IMR-90 (cell line): Measurements from ENCODE around the gene PPP6R1. TPM values are rescaled to one million over a fixed set of nuclear protein-coding genes. Genes with fewer than 3 reads are reported as not detected.

Source experiments
- ATAC-seq: fragments of 200-7000 bp; cut with Tn5 transposase; 2 replicates; pipeline ENCODE4 v1.9.1; 2020; ENCODE audit warnings: low read depth, mild to moderate bottlenecking, moderate library complexity
- BruUV-seq: library from RNA; stranded (reverse); fragments of 400-500 nt; replicated peaks from 2 replicates; lab custom pipeline; 2021; lab: Mats Ljungman, UMichigan
- CTCF ChIA-PET: fragments of 300-600 bp; formaldehyde crosslinking; extraction: SDS; loops from one replicate; lab custom pipeline; 2021; ENCODE audit warnings: antibody characterized with exemption; lab: Yijun Ruan, JAX
- POLR2A ChIA-PET: fragments of 300-600 bp; sonication (Branson Sonifier 250); formaldehyde crosslinking; loops from one replicate; lab custom pipeline; 2022; ENCODE audit warnings: antibody characterized with exemption; ENCODE audit not compliant: unreplicated experiment; lab: Charles Lee
- DNase-seq: peaks from one replicate; pipeline ENCODE4 v3.0.0; 2013
- H2AFZ ChIP-seq: replicated peaks from 2 replicates; pipeline ENCODE3; 2013; ENCODE audit warnings: low read length, mild to moderate bottlenecking; ENCODE audit not compliant: poor library complexity
- H2AK5ac ChIP-seq: 2 replicates; pipeline ENCODE4 v1.6.1; 2013; ENCODE audit warnings: low read depth, low read length, inconsistent platforms
- H2AK9ac ChIP-seq: replicated peaks from 2 replicates; pipeline ENCODE3; 2013; ENCODE audit warnings: mild to moderate bottlenecking, low read depth, low read length, moderate library complexity; ENCODE audit not compliant: poor library complexity
- H2BK120ac ChIP-seq: 2 replicates; pipeline ENCODE4 v1.6.1; 2013; ENCODE audit warnings: low read depth, low read length, inconsistent platforms
- H2BK15ac ChIP-seq: 3 replicates; pipeline ENCODE4 v1.6.1; 2013; ENCODE audit warnings: low read depth, low read length, inconsistent platforms
- H2BK20ac ChIP-seq: 2 replicates; pipeline ENCODE4 v1.6.1; 2013; ENCODE audit warnings: low read depth, mild to moderate bottlenecking, inconsistent platforms, low read length, moderate library complexity
- H2BK5ac ChIP-seq: 2 replicates; pipeline ENCODE4 v1.6.1; 2013; ENCODE audit warnings: mild to moderate bottlenecking, low read depth, low read length, inconsistent platforms; ENCODE audit not compliant: poor library complexity, severe bottlenecking
- H3K14ac ChIP-seq: replicated peaks from 2 replicates; pipeline ENCODE4 v1.6.1; 2013; ENCODE audit warnings: low read depth, low read length, inconsistent platforms
- H3K18ac ChIP-seq: 2 replicates; pipeline ENCODE4 v1.6.1; 2013; ENCODE audit warnings: low read depth, low read length, control low read depth
- H3K23ac ChIP-seq: 2 replicates; pipeline ENCODE4 v1.6.1; 2013; ENCODE audit warnings: low read depth, low read length, inconsistent platforms
- H3K27ac ChIP-seq: 2 replicates; pipeline ENCODE4 v1.5.1; 2013; ENCODE audit warnings: mild to moderate bottlenecking, control low read depth, low read length; ENCODE audit not compliant: insufficient read depth
- H3K27me3 ChIP-seq: 2 replicates; pipeline ENCODE4 v1.6.1; 2013; ENCODE audit warnings: low read length; ENCODE audit not compliant: control insufficient read depth, insufficient read depth
- H3K36me3 ChIP-seq: 2 replicates; pipeline ENCODE4 v1.6.1; 2013; ENCODE audit warnings: low read length, mixed read lengths; ENCODE audit not compliant: control insufficient read depth, insufficient read depth
- H3K4ac ChIP-seq: 2 replicates; pipeline ENCODE4 v1.6.1; 2013; ENCODE audit warnings: low read depth, low read length, inconsistent platforms
- H3K4me1 ChIP-seq: 2 replicates; pipeline ENCODE4 v1.6.1; 2013; ENCODE audit warnings: low read length, mixed read lengths; ENCODE audit not compliant: control insufficient read depth, insufficient read depth
- H3K4me2 ChIP-seq: 2 replicates; pipeline ENCODE4 v1.6.1; 2013; ENCODE audit warnings: low read depth, mild to moderate bottlenecking, control low read depth, low read length, moderate library complexity
- H3K4me3 ChIP-seq: 2 replicates; pipeline ENCODE4 v1.5.1; 2013; ENCODE audit warnings: low read depth, mild to moderate bottlenecking, control low read depth, low read length, moderate library complexity; ENCODE audit not compliant: insufficient read depth
- H3K56ac ChIP-seq: 2 replicates; pipeline ENCODE4 v1.6.1; 2013; ENCODE audit warnings: low read length, inconsistent platforms; ENCODE audit not compliant: insufficient read depth; ENCODE audit errors: extremely low read depth
- H3K79me1 ChIP-seq, 2 experiments: 2 replicates each; pipeline ENCODE4 v1.6.1; 2013; ENCODE audit warnings: low read length in 2 of 2, inconsistent platforms in 1 of 2, low read depth in 1 of 2
- H3K9ac ChIP-seq: 2 replicates; pipeline ENCODE4 v1.6.1; 2013; ENCODE audit warnings: low read depth, low read length, control low read depth
- H3K9me1 ChIP-seq: 2 replicates; pipeline ENCODE4 v1.6.1; 2013; ENCODE audit warnings: low read length, inconsistent platforms; ENCODE audit not compliant: insufficient read depth
- H3K9me3 ChIP-seq: 2 replicates; pipeline ENCODE4 v1.6.1; 2013; ENCODE audit warnings: low read length; ENCODE audit not compliant: control insufficient read depth, insufficient read depth
- H4K20me1 ChIP-seq: 2 replicates; pipeline ENCODE4 v1.6.1; 2013; ENCODE audit warnings: low read length, inconsistent platforms; ENCODE audit not compliant: insufficient read depth
- H4K5ac ChIP-seq: 2 replicates; pipeline ENCODE4 v1.6.1; 2013; ENCODE audit warnings: mild to moderate bottlenecking, low read depth, low read length, control low read depth
- H4K8ac ChIP-seq, 2 experiments: 2 replicates each; pipeline ENCODE4 v1.6.1; 2013; ENCODE audit warnings: low read depth in 2 of 2, low read length in 2 of 2, control low read depth in 1 of 2, inconsistent platforms in 1 of 2
- H4K91ac ChIP-seq: 2 replicates; pipeline ENCODE4 v1.6.1; 2013; ENCODE audit warnings: low read depth, low read length, inconsistent platforms; ENCODE audit not compliant: insufficient read depth
- BHLHE40 ChIP-seq: fragments of 150-350 bp; IDR thresholded peaks from 2 replicates; pipeline ENCODE4 v1.6.1; 2016; ENCODE audit warnings: mild to moderate bottlenecking, low read depth, low read length
- CEBPB ChIP-seq: IDR thresholded peaks from 2 replicates; pipeline ENCODE4 v1.6.1; 2012; ENCODE audit warnings: low read depth, low read length, improper control_type of control experiment
- CHD1 ChIP-seq: IDR thresholded peaks from 2 replicates; pipeline ENCODE4 v1.6.1; 2012; ENCODE audit warnings: low read depth, low read length, improper control_type of control experiment
- FOS ChIP-seq: fragments of 150-350 bp; IDR thresholded peaks from 2 replicates; pipeline ENCODE4 v1.6.1; 2016; ENCODE audit warnings: low read depth, low read length
- MAFK ChIP-seq: IDR thresholded peaks from 2 replicates; pipeline ENCODE4 v1.6.1; 2012; ENCODE audit warnings: low read depth, low read length, improper control_type of control experiment
- MAZ ChIP-seq: IDR thresholded peaks from 2 replicates; pipeline ENCODE4 v1.6.1; 2012; ENCODE audit warnings: low read depth, mild to moderate bottlenecking, low read length, improper control_type of control experiment, moderate library complexity, borderline replicate concordance
- MXI1 ChIP-seq: IDR thresholded peaks from 2 replicates; pipeline ENCODE4 v1.6.1; 2012; ENCODE audit warnings: low read depth, mild to moderate bottlenecking, low read length, moderate library complexity, borderline replicate concordance
- NFE2L2 ChIP-seq: fragments of 150-350 bp; IDR thresholded peaks from 2 replicates; pipeline ENCODE4 v1.6.1; 2016; ENCODE audit warnings: low read depth, mild to moderate bottlenecking, low read length
- RAD21 ChIP-seq: IDR thresholded peaks from 2 replicates; pipeline ENCODE4 v1.6.1; 2012; ENCODE audit warnings: low read length, improper control_type of control experiment
- RCOR1 ChIP-seq: IDR thresholded peaks from 2 replicates; pipeline ENCODE4 v1.6.1; 2012; ENCODE audit warnings: mild to moderate bottlenecking, low read length, improper control_type of control experiment; ENCODE audit not compliant: insufficient replicate concordance
- RFX5 ChIP-seq: IDR thresholded peaks from 2 replicates; pipeline ENCODE4 v1.8.0; 2012; ENCODE audit warnings: low read depth, mild to moderate bottlenecking, low read length, moderate library complexity
- SMC3 ChIP-seq: fragments of 150-350 bp; IDR thresholded peaks from 2 replicates; pipeline ENCODE4 v1.6.1; 2016; ENCODE audit warnings: low read depth, mild to moderate bottlenecking, antibody characterized with exemption, low read length, moderate library complexity
- WGBS, 2 experiments: methylation state at CpG; one replicate each; pipeline versions ENCODE4 v1.1.5 to v1.1.7; 2013; ENCODE audit warnings: missing lambda C conversion rate in 2 of 2; ENCODE audit not compliant: insufficient read length in 1 of 2; ENCODE audit errors: extremely low coverage in 2 of 2; 5-methylcytosine and 5-hydroxymethylcytosine counted together
- dilution Hi-C: fragments of 300-500 bp; cut with HindIII; formaldehyde crosslinking; loops from one replicate; pipeline ENCODE4 v1.14.3; 2018; ENCODE audit warnings: low sequenced_read_pairs; ENCODE audit not compliant: unreplicated experiment
- in situ Hi-C: fragments of 300-500 bp; cut with MboI; formaldehyde crosslinking; loops from 3 replicates; pipeline ENCODE4 v1.14.3; 2019; ENCODE audit warnings: low sequenced_read_pairs, inconsistent platforms, mixed read lengths
- intact Hi-C: fragments of 100-400 bp; cut with micrococcal nuclease; formaldehyde crosslinking; loops from 2 replicates; pipeline ENCODE4 v1.10.0; 2022
- polyA plus RNA-seq, 3 experiments: library from polyadenylated mRNA; depleted of rRNA; stranded (reverse); fragments of >200 nt; gene quantifications; 2 replicates each; pipeline ENCODE4 v1.2.3, GENCODE V29; 2012; ENCODE audit warnings: low replicate concordance in 1 of 3
- total RNA-seq: library from RNA; depleted of rRNA; stranded (reverse); fragments of >200 nt; gene quantifications from 2 replicates; pipeline ENCODE4 v1.2.3, GENCODE V29; 2012
- TF ChIP-seq, protein P1 (sequence below): fragments of 150-350 bp; IDR thresholded peaks from 2 replicates; pipeline ENCODE4 v1.6.1; 2016; ENCODE audit warnings: low read depth, mild to moderate bottlenecking, low read length, moderate library complexity, borderline replicate concordance
- TF ChIP-seq, protein P2 (sequence below): conservative IDR thresholded peaks from 2 replicates; pipeline ENCODE4 v1.5.1; 2012; ENCODE audit warnings: mild to moderate bottlenecking, low read depth, low read length, improper control_type of control experiment

The PPP6R1 gene
- total and polyA plus RNA-seq, 2 of the 4 experiments (the other 2 are of a cell fraction): 19.9 to 50.2 TPM

GRCh38 chr19:55216461-55217198 is 42.2 kb downstream of the PPP6R1 start:
- H3K23ac ChIP-seq: no peak overlapping the region; the same call in 1 of the 2 replicates
- in situ Hi-C loops (no loop called here), intact Hi-C loops (loop anchor here (1.0 to 5.0 kb wide), 3 partner anchors 37 to 221 kb away; partner anchors contain the start of gene PPP6R1), dilution Hi-C loops (no loop called here)
- H2BK120ac ChIP-seq: peak overlapping the region; percentile 42
- CTCF ChIA-PET: no interaction called here
- H3K9ac ChIP-seq: peak overlapping the region; percentile 4; the same call in 1 of the 2 replicates
- H3K14ac ChIP-seq: no peak overlapping the region; the same call in 1 of the 2 replicates
- H2BK5ac ChIP-seq: peak overlapping the region; percentile 75
- peak overlapping the region; percentile 25 for H3K4me3 ChIP-seq
- H2AK5ac ChIP-seq: peak overlapping the region; percentile 79
- peak overlapping the region; percentile 12 for H3K56ac ChIP-seq
- no TSS peak for BruUV-seq
- peaks cover 5% of the 10 kb centered on the region for H3K9me3 ChIP-seq
- peak overlapping the region in 1 of 2 experiments; percentile 26; a peak in 1 of 4 replicates for H4K8ac ChIP-seq
- H3K79me1 ChIP-seq: no peaks in the 10 kb centered on the region
- peak overlapping the region; percentile 80 for H3K4me2 ChIP-seq
- H4K20me1 ChIP-seq: peaks cover 7% of the 10 kb centered on the region
- peaks cover 8% of the 10 kb centered on the region; the same call in 1 of the 2 replicates for H3K9me1 ChIP-seq
- no peaks in the 10 kb centered on the region for H3K27me3 ChIP-seq
- peak; percentile 100 for DNase-seq
- H2BK15ac ChIP-seq: peak overlapping the region; percentile 57; the same call in 1 of the 3 replicates
- no peaks in the 10 kb centered on the region for H3K36me3 ChIP-seq
- H2BK20ac ChIP-seq: 0 out of 2 replicates have a peak overlapping the region, but pooled peaks have one; percentile 63
- peaks cover 4% of the 10 kb centered on the region for H3K4me1 ChIP-seq
- H4K5ac ChIP-seq: no peak overlapping the region
- H3K27ac ChIP-seq: peak overlapping the region; percentile 55
- WGBS, 2 experiments: 10% methylated on average over 13 of the region's 36 CpGs; no CpG with 5 or more reads in 1 of the 2 experiments
- ATAC-seq: peak; percentile 95
- peak overlapping the region; percentile 66 for H2AK9ac ChIP-seq
- H3K18ac ChIP-seq: no peak overlapping the region
- peak overlapping the region; percentile 85 for H2AFZ ChIP-seq
- POLR2A ChIA-PET: interaction anchor here (1.5 kb wide), 1 partner anchor 43 kb away, joined by 9 read pairs; the partner anchor contains the start of gene PPP6R1
- H4K91ac ChIP-seq: peak overlapping the region; percentile 53
- H3K4ac ChIP-seq: peak overlapping the region; percentile 66; the same call in 1 of the 2 replicates
- TF ChIP-seq NFE2L2 (peak; percentile 41; the same call in 1 of the 2 replicates), BHLHE40 (peak; percentile 66), RAD21 (peak; percentile 20; the same call in 1 of the 2 replicates), CEBPB (peak; percentile 54), MAZ (peak; percentile 86), RFX5 (peak; percentile 28; the same call in 1 of the 2 replicates), MXI1 (peak; percentile 80), RCOR1 (peak; percentile 72), SMC3 (peak; percentile 32; the same call in 1 of the 2 replicates), FOS (peak; percentile 95), CHD1 (no peak; the same call in 1 of the 2 replicates), MAFK (0 out of 2 replicates have a peak, but pooled peaks have one; percentile 39)
- TF ChIP-seq, protein P1, sequence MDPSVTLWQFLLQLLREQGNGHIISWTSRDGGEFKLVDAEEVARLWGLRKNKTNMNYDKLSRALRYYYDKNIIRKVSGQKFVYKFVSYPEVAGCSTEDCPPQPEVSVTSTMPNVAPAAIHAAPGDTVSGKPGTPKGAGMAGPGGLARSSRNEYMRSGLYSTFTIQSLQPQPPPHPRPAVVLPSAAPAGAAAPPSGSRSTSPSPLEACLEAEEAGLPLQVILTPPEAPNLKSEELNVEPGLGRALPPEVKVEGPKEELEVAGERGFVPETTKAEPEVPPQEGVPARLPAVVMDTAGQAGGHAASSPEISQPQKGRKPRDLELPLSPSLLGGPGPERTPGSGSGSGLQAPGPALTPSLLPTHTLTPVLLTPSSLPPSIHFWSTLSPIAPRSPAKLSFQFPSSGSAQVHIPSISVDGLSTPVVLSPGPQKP: peak; percentile 34; the same call in 1 of the 2 replicates
- TF ChIP-seq, protein P2, sequence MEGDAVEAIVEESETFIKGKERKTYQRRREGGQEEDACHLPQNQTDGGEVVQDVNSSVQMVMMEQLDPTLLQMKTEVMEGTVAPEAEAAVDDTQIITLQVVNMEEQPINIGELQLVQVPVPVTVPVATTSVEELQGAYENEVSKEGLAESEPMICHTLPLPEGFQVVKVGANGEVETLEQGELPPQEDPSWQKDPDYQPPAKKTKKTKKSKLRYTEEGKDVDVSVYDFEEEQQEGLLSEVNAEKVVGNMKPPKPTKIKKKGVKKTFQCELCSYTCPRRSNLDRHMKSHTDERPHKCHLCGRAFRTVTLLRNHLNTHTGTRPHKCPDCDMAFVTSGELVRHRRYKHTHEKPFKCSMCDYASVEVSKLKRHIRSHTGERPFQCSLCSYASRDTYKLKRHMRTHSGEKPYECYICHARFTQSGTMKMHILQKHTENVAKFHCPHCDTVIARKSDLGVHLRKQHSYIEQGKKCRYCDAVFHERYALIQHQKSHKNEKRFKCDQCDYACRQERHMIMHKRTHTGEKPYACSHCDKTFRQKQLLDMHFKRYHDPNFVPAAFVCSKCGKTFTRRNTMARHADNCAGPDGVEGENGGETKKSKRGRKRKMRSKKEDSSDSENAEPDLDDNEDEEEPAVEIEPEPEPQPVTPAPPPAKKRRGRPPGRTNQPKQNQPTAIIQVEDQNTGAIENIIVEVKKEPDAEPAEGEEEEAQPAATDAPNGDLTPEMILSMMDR: 0 out of 2 replicates have a peak, but pooled peaks have one; percentile 1
